GM18873 (cell line): ENCODE results near the gene MAP7.
"Not testable (repeated sequence)": the region's sequence is repeated elsewhere in the genome, so short reads cannot be mapped to it uniquely, and the experiment has no call there.

Experiments
- ATAC-seq: cut with Tn5 transposase; IDR thresholded peaks from one replicate; pipeline ENCODE4 v1.9.1; 2021; ENCODE audit warnings: mild to moderate bottlenecking, moderate library complexity, moderate number of reproducible peaks; ENCODE audit not compliant: unreplicated experiment, low FRiP score

The MAP7 gene

GRCh38 chr6:136403110-136403980, 146.9 kb downstream of the MAP7 start:
- no peak for ATAC-seq

- ATAC-seq = no peak
Observed at GRCh38 chr6:136401749-136402148, 148.5 kb downstream of the MAP7 start.

GRCh38 chr6:136401236-136401635, 149.0 kb downstream of the MAP7 start:
- not testable (repeated sequence) for ATAC-seq

GRCh38 chr6:136398453-136398852, 151.8 kb downstream of the MAP7 start:
- no peak for ATAC-seq

- ATAC-seq = no peak
Observed at GRCh38 chr6:136396908-136397307, 153.3 kb downstream of the MAP7 start.

- not testable (repeated sequence) for ATAC-seq
Observed at GRCh38 chr6:136390959-136391358, 159.3 kb downstream of the MAP7 start.

GRCh38 chr6:136387316-136387715, 162.9 kb downstream of the MAP7 start:
- no peak for ATAC-seq

GRCh38 chr6:136383268-136383937, 166.8 kb downstream of the MAP7 start:
- no peak for ATAC-seq

- no peak for ATAC-seq
Observed at GRCh38 chr6:136382676-136383252, 167.5 kb downstream of the MAP7 start.

- ATAC-seq = no peak
Observed at GRCh38 chr6:136378888-136379287, 171.3 kb downstream of the MAP7 start.

- ATAC-seq = not testable (repeated sequence)
Observed at GRCh38 chr6:136375836-136376235, 174.4 kb downstream of the MAP7 start.

GRCh38 chr6:136371959-136372358, 178.3 kb downstream of the MAP7 start:
- ATAC-seq = no peak

GRCh38 chr6:136370988-136371728, 179.1 kb downstream of the MAP7 start:
- ATAC-seq = no peak

GRCh38 chr6:136365776-136366354, 184.4 kb downstream of the MAP7 start:
- ATAC-seq = no peak

GRCh38 chr6:136362421-136363356, 187.5 kb downstream of the MAP7 start:
- ATAC-seq = no peak

GRCh38 chr6:136361787-136362186, 188.4 kb downstream of the MAP7 start:
- no peak for ATAC-seq

- no peak for ATAC-seq
Observed at GRCh38 chr6:136360783-136361182, 189.4 kb downstream of the MAP7 start.

GRCh38 chr6:136359851-136360250, 190.4 kb downstream of the MAP7 start:
- ATAC-seq = no peak

- ATAC-seq = no peak
Observed at GRCh38 chr6:136351518-136352110, 198.6 kb downstream of the MAP7 start.
